H1 (cell line): ENCODE measurements around the gene SLC48A1.

ENCODE experiments used
- ASH2L ChIP-seq: fragments of 200-600, 300-600 bp; sonication (generic); IDR thresholded peaks from one replicate; pipeline ENCODE4 v1.7.1; 2017; ENCODE audit warnings: low read length
- CEBPB ChIP-seq: IDR thresholded peaks from 2 replicates; pipeline ENCODE4 v1.6.1; 2012; ENCODE audit warnings: low read depth, low read length
- CTCF ChIP-seq, 3 experiments: IDR thresholded peaks; 1 replicate in 2 of 3; 2 replicates in 1 of 3; pipeline versions ENCODE4 v1.5.1 to v1.6.1; 2011; ENCODE audit warnings: low read length in 3 of 3, mild to moderate bottlenecking in 3 of 3, inconsistent platforms in 2 of 3, low read depth in 1 of 3, moderate library complexity in 1 of 3; ENCODE audit not compliant: insufficient read depth in 1 of 3; ENCODE audit errors: control extremely low read depth in 1 of 3
- KDM1A ChIP-seq: fragments of 200-600, 300-600 bp; sonication (generic); IDR thresholded peaks from 2 replicates; pipeline ENCODE4 v1.7.1; 2016; ENCODE audit warnings: mild to moderate bottlenecking, low read length, borderline replicate concordance
- POLR2A ChIP-seq, 2 experiments: IDR thresholded peaks; 1 replicate in 1 of 2; 2 replicates in 1 of 2; pipeline ENCODE4 v1.6.1; 2011; ENCODE audit warnings: low read depth in 2 of 2, low read length in 2 of 2, mild to moderate bottlenecking in 2 of 2; ENCODE audit errors: control extremely low read depth in 1 of 2
- RNF2 ChIP-seq: fragments of 200-900, 300-1000 bp; sonication (generic); IDR thresholded peaks from 2 replicates; pipeline ENCODE4 v1.7.1; 2016; ENCODE audit warnings: borderline replicate concordance, low read depth, mild to moderate bottlenecking, antibody characterized with exemption, low read length; ENCODE audit not compliant: poor library complexity, severe bottlenecking; ENCODE audit errors: missing control alignments
- SIN3A ChIP-seq, 2 experiments: IDR thresholded peaks in 1 of 2; conservative IDR thresholded peaks in 1 of 2; 2 replicates each; pipeline ENCODE4 v1.6.1; 2011 to 2012; ENCODE audit warnings: low read length in 2 of 2, improper control_type of control experiment in 1 of 2, low read depth in 1 of 2, mild to moderate bottlenecking in 1 of 2
- SIX5 ChIP-seq: IDR thresholded peaks from 2 replicates; pipeline ENCODE4 v1.6.1; 2011; ENCODE audit warnings: mild to moderate bottlenecking, low read depth, low read length
- TAF7 ChIP-seq: optimal IDR thresholded peaks from 2 replicates; pipeline ENCODE3; 2011; ENCODE audit warnings: low read depth, mild to moderate bottlenecking, inconsistent platforms, low read length, moderate library complexity, borderline replicate concordance

- TF ChIP-seq TAF7 (no peak), POLR2A (IDR thresholded peaks at IDR 0.05; ENCODE audit: control extremely low read depth in 1 of 2, low read depth in 2 of 2, low read length in 2 of 2) (no peak), CTCF (IDR thresholded peaks at IDR 0.05; ENCODE audit: control extremely low read depth in 1 of 3, insufficient read depth in 1 of 3, low read depth in 1 of 3, low read length in 3 of 3) (no peak), RNF2 (no peak), ASH2L (no peak), CEBPB (no peak), KDM1A (no peak), SIX5 (no peak), SIN3A (conservative IDR thresholded peaks at IDR 0.05 in 1 of 2, IDR thresholded peaks at IDR 0.05 in 1 of 2; ENCODE audit: low read depth in 1 of 2, low read length in 2 of 2) (no peak)
These were observed 5.8 kb downstream of the SLC48A1 start for GRCh38 chr12:47778881-47779280.
